Endothelial cell of umbilical vein (primary cell): Measurements from ENCODE around the gene CLPTM1L. TPM values are rescaled to one million over a fixed set of nuclear protein-coding genes. Genes with fewer than 3 reads are reported as not detected.
"Not testable (repeated sequence)": the region's sequence is repeated elsewhere in the genome, so short reads cannot be mapped to it uniquely, and the experiment has no call there.

Experiments used
- BruUV-seq: library from RNA; stranded (reverse); fragments of 400-500 nt; replicated peaks from 2 replicates; lab custom pipeline; 2021; lab: Mats Ljungman, UMichigan
- CTCF ChIA-PET: fragments of 300-600, 350-600 bp; sonication (Branson Sonifier 250); formaldehyde crosslinking; loops from one replicate; lab custom pipeline; 2021; ENCODE audit warnings: antibody characterized with exemption, inconsistent platforms; lab: Charles Lee
- POLR2A ChIA-PET: fragments of 300-600, 350-600 bp; sonication (Branson Sonifier 250); formaldehyde crosslinking; loops from one replicate; lab custom pipeline; 2021; ENCODE audit warnings: antibody characterized with exemption, inconsistent platforms; lab: Charles Lee
- DNase-seq: peaks from one replicate; pipeline ENCODE4 v3.0.0-alpha.2; 2011; ENCODE audit warnings: low read depth, low spot score
- FAIRE-seq: peaks from 2 replicates; lab custom pipeline; 2011; peaks lifted over from hg19 to GRCh38; lab: Jason Lieb, UNC
- H2AFZ ChIP-seq: 2 replicates; pipeline ENCODE4 v1.6.0; 2012; ENCODE audit warnings: low read depth, low read length, control low read depth, inconsistent platforms
- H3K27ac ChIP-seq: 2 replicates; pipeline ENCODE4 v1.5.1; 2011; ENCODE audit warnings: low read depth, mild to moderate bottlenecking, control low read depth, low read length, moderate library complexity; ENCODE audit not compliant: insufficient read depth
- H3K27me3 ChIP-seq, 2 experiments: 2 replicates each; pipeline versions ENCODE4 v1.6.0 to v1.6.1; 2011; ENCODE audit warnings: low read length in 2 of 2, mixed read lengths in 1 of 2; ENCODE audit not compliant: control insufficient read depth in 2 of 2, insufficient read depth in 2 of 2
- H3K36me3 ChIP-seq, 2 experiments: 2 replicates in 1 of 2; 3 replicates in 1 of 2; pipeline ENCODE4 v1.5.1; 2011; ENCODE audit warnings: low read length in 2 of 2, mild to moderate bottlenecking in 1 of 2, moderate library complexity in 1 of 2; ENCODE audit not compliant: control insufficient read depth in 2 of 2, insufficient read depth in 2 of 2; ENCODE audit errors: extremely low read depth in 1 of 2
- H3K4me1 ChIP-seq: 3 replicates; pipeline ENCODE4 v1.5.1; 2011; ENCODE audit warnings: mild to moderate bottlenecking, low read length; ENCODE audit not compliant: control insufficient read depth, insufficient read depth; ENCODE audit errors: extremely low read depth
- H3K4me2 ChIP-seq: 2 replicates; pipeline ENCODE4 v1.6.1; 2011; ENCODE audit warnings: low read length, control low read depth, mixed read lengths; ENCODE audit not compliant: insufficient read depth
- H3K4me3 ChIP-seq, 3 experiments: fragments of 200-600 bp in 1 of 3; sonication (generic), shearing (Covaris generic) in 1 of 3; replicated peaks in 1 of 3; 2 replicates each; pipeline ENCODE4 v1.5.1; 2011 to 2016; ENCODE audit warnings: control low read depth in 3 of 3, low read length in 3 of 3, mild to moderate bottlenecking in 2 of 3, inconsistent platforms in 1 of 3, low read depth in 1 of 3, moderate library complexity in 1 of 3; ENCODE audit not compliant: insufficient read depth in 1 of 3
- H3K79me2 ChIP-seq: 2 replicates; pipeline ENCODE4 v1.6.0; 2012; ENCODE audit warnings: low read length, inconsistent platforms; ENCODE audit not compliant: control insufficient read depth, insufficient read depth
- H3K9ac ChIP-seq: replicated peaks from 2 replicates; pipeline ENCODE3; 2011; ENCODE audit warnings: low read length, control low read depth; ENCODE audit not compliant: insufficient read depth; ENCODE audit errors: extremely low read depth
- H3K9me1 ChIP-seq: replicated peaks from 3 replicates; pipeline ENCODE4 v1.6.0; 2011; ENCODE audit warnings: mild to moderate bottlenecking, low read length; ENCODE audit not compliant: control insufficient read depth, insufficient read depth; ENCODE audit errors: extremely low read depth
- H3K9me3 ChIP-seq: replicated peaks from 2 replicates; pipeline ENCODE4 v1.5.1; 2012; ENCODE audit warnings: low read length, inconsistent platforms; ENCODE audit not compliant: control insufficient read depth, insufficient read depth
- H4K20me1 ChIP-seq: replicated peaks from 2 replicates; pipeline ENCODE3; 2011; ENCODE audit warnings: mild to moderate bottlenecking, low read length; ENCODE audit not compliant: control insufficient read depth, insufficient read depth; ENCODE audit errors: extremely low read depth
- CTCF ChIP-seq, 2 donors: IDR thresholded peaks; 1 replicate in 1 of 2; 2 replicates in 1 of 2; pipeline ENCODE4 v1.5.1; 2011; ENCODE audit warnings: low read length in 2 of 2, mild to moderate bottlenecking in 2 of 2, moderate library complexity in 2 of 2, control low read depth in 1 of 2, inconsistent platforms in 1 of 2, low read depth in 1 of 2; ENCODE audit not compliant: insufficient read depth in 1 of 2; ENCODE audit errors: extremely low read depth in 1 of 2
- FOS ChIP-seq: IDR thresholded peaks from 2 replicates; pipeline ENCODE4 v1.6.1; 2011; ENCODE audit warnings: mild to moderate bottlenecking, low read length, moderate library complexity, borderline replicate concordance; ENCODE audit not compliant: insufficient read depth
- dilution Hi-C: fragments of 300-500 bp; cut with MboI; formaldehyde crosslinking; loops from one replicate; pipeline ENCODE4 v1.15.0; 2019; ENCODE audit warnings: low sequenced_read_pairs; ENCODE audit not compliant: extremely low pct_ligation_motif_present
- intact Hi-C: fragments of 100-400 bp; cut with micrococcal nuclease; formaldehyde crosslinking; loops from one replicate; pipeline ENCODE4 v1.10.0; 2022
- polyA plus RNA-seq, 4 experiments: library from polyadenylated mRNA; depleted of rRNA in 3 of 4; stranded (reverse) in 3 of 4; unstranded in 1 of 4; fragments of >200 nt; gene quantifications; 2 replicates each; pipeline versions ENCODE4 v1.2.1 to v1.2.3, GENCODE V29; 2011 to 2012; ENCODE audit warnings: missing spikeins in 1 of 4
- total RNA-seq: library from RNA; stranded (reverse); gene quantifications from 2 replicates; pipeline ENCODE4 v1.2.3, GENCODE V29; 2021

CLPTM1L gene
- total and polyA plus RNA-seq, 2 donors (not counting 3 experiments of a cell fraction or from before 2014, with no cell fraction given), result 116 to 191 TPM

GRCh38 chr5:1360861-1361260 is 16.0 kb upstream of the CLPTM1L start:
- dilution Hi-C loops (no loop called here), intact Hi-C loops (no loop called here)
- H4K20me1 ChIP-seq, result no peaks in the 10 kb centered on the region
- BruUV-seq, result no TSS peak
- H2AFZ ChIP-seq, result no peak overlapping the region
- no peak for FAIRE-seq
- no peak for DNase-seq
- no peaks in the 10 kb centered on the region for H3K9me3 ChIP-seq
- CTCF ChIA-PET, result interaction anchor here (0.8 kb wide), 1 partner anchor 284 kb away, joined by 3 read pairs; no protein-coding TSS in a partner anchor
- no peak overlapping the region for H3K9ac ChIP-seq
- H3K9me1 ChIP-seq, result no peaks in the 10 kb centered on the region
- POLR2A ChIA-PET, result no interaction called here
- H3K36me3 ChIP-seq, result no peaks in the 10 kb centered on the region
- TF ChIP-seq FOS (no peak), CTCF (IDR thresholded peaks at IDR 0.05; ENCODE audit: extremely low read depth in 1 of 2, insufficient read depth in 1 of 2, low read depth in 1 of 2, low read length in 2 of 2) (no peak)
- H3K27ac ChIP-seq, result no peak overlapping the region
- no peaks in the 10 kb centered on the region for H3K27me3 ChIP-seq
- no peak overlapping the region for H3K4me2 ChIP-seq
- no peaks in the 10 kb centered on the region for H3K79me2 ChIP-seq
- H3K4me1 ChIP-seq, result no peaks in the 10 kb centered on the region
- no peak overlapping the region for H3K4me3 ChIP-seq

- H3K4me1 ChIP-seq, FAIRE-seq, H4K20me1 ChIP-seq, H3K9me3 ChIP-seq, DNase-seq, H3K27ac ChIP-seq, intact Hi-C loops, CTCF ChIA-PET, dilution Hi-C loops, H3K9me1 ChIP-seq, H3K27me3 ChIP-seq, POLR2A ChIA-PET, BruUV-seq, H2AFZ ChIP-seq, H3K4me2 ChIP-seq, H3K9ac ChIP-seq, H3K4me3 ChIP-seq, H3K79me2 ChIP-seq, H3K36me3 ChIP-seq: not testable (repeated sequence)
These were observed 15.5 kb upstream of the CLPTM1L start for GRCh38 chr5:1360367-1360766.
